Aorta (tissue), 5 donors: Measurements from ENCODE around the gene DNAI7. TPM values are rescaled to one million over a fixed set of nuclear protein-coding genes. Genes with fewer than 3 reads are reported as not detected.

Experiments used
- ATAC-seq: fragments of 200-7000 bp; cut with Tn5 transposase; one replicate; pipeline ENCODE4 v1.9.1; 2022; ENCODE audit warnings: moderate library complexity; ENCODE audit not compliant: low FRiP score
- DNase-seq, 2 donors: peaks; one replicate each; pipeline ENCODE4 v3.0.0-alpha.2; 2020
- H3K27ac ChIP-seq, 2 donors: one replicate each; pipeline ENCODE4 v1.5.1; 2013; ENCODE audit warnings: low read length in 2 of 2, mild to moderate bottlenecking in 2 of 2, moderate library complexity in 2 of 2, control low read depth in 1 of 2, inconsistent platforms in 1 of 2, low read depth in 1 of 2
- H3K27me3 ChIP-seq, 2 donors: one replicate each; pipeline ENCODE4 v1.6.1; 2013; ENCODE audit warnings: control low read depth in 1 of 2, low read length in 1 of 2, mild to moderate bottlenecking in 1 of 2, moderate library complexity in 1 of 2; ENCODE audit not compliant: insufficient read depth in 2 of 2, control insufficient read depth in 1 of 2
- H3K36me3 ChIP-seq, 2 donors: one replicate each; pipeline ENCODE4 v1.6.1; 2013; ENCODE audit warnings: control low read depth in 1 of 2, low read length in 1 of 2, mild to moderate bottlenecking in 1 of 2; ENCODE audit not compliant: insufficient read depth in 2 of 2, control insufficient read depth in 1 of 2
- H3K4me1 ChIP-seq, 2 donors: one replicate each; pipeline ENCODE4 v1.6.1; 2013; ENCODE audit warnings: low read length in 2 of 2, control low read depth in 1 of 2, mild to moderate bottlenecking in 1 of 2, moderate library complexity in 1 of 2; ENCODE audit not compliant: insufficient read depth in 2 of 2, control insufficient read depth in 1 of 2
- H3K4me3 ChIP-seq, 2 donors: one replicate each; pipeline ENCODE4 v1.5.1; 2013; ENCODE audit warnings: low read length in 2 of 2, control low read depth in 1 of 2, mild to moderate bottlenecking in 1 of 2
- H3K9me3 ChIP-seq: one replicate; pipeline ENCODE4 v1.6.1; 2013; ENCODE audit warnings: mild to moderate bottlenecking, low read length; ENCODE audit not compliant: control insufficient read depth
- WGBS, 2 donors: extraction: QIAGEN DNeasy Blood & Tissue Kit; methylation state at CpG; one replicate each; pipeline ENCODE4 v1.1.7; 2013; 5-methylcytosine and 5-hydroxymethylcytosine counted together
- intact Hi-C, 2 donors: fragments of 100-400 bp; cut with DNase I; formaldehyde crosslinking; loops; one replicate each; pipeline versions ENCODE4 v1.14.2 to v1.15.0; 2022
- polyA plus RNA-seq, 2 donors: library from polyadenylated mRNA; stranded (reverse); fragments of 200-250 nt; gene quantifications; one replicate each; pipeline ENCODE4 v1.2.3, GENCODE V29; 2013
- total RNA-seq, 2 donors: library from RNA; stranded (reverse); fragmentation: NEBNext Ultra II Directional; extraction: Animal tissue kit (Norgen Biotek cat#: 25700); gene quantifications; one replicate each; pipeline ENCODE4 v1.2.1, GENCODE V29; 2021
- donor health status: healthy with polysubstance abuse.
- donor health status: Bipolar disorder and iron deficiency.
- donor health status: DM: no; HTN: no; CAD: no.
- donor health status: DM: no; HTN: no; CAD: no.
- donor health status: DM: yes; HTN: yes; CAD: no.

Gene DNAI7
- total and polyA plus RNA-seq, 4 donors: 0.24 to 1.2 (median 0.64) TPM; not detected in 1

GRCh38 chr12:25102402-25102801, 92.6 kb downstream of the DNAI7 start:
- no peak for ATAC-seq
- no peaks in the 10 kb centered on the region for H3K9me3 ChIP-seq
- no peaks in the 10 kb centered on the region for H3K27me3 ChIP-seq
- WGBS, 2 donors: 62 to 85% methylated on average over 4 of the region's 4 CpGs
- no peaks in the 10 kb centered on the region for H3K4me1 ChIP-seq
- H3K4me3 ChIP-seq: no peak overlapping the region
- no peak overlapping the region for H3K27ac ChIP-seq
- intact Hi-C loops: no loop called here
- no peak for DNase-seq
- H3K36me3 ChIP-seq: no peaks in the 10 kb centered on the region

GRCh38 chr12:25101092-25101445, 93.9 kb downstream of the DNAI7 start:
- 75 to 82% methylated on average over 4 of the region's 4 CpGs for WGBS, 2 donors
- Histone ChIP-seq H3K36me3 (no peaks in the 10 kb centered on the region), H3K4me3 (no peak overlapping the region), H3K27me3 (no peaks in the 10 kb centered on the region), H3K4me1 (no peaks in the 10 kb centered on the region), H3K27ac (no peak overlapping the region), H3K9me3 (no peaks in the 10 kb centered on the region)
- intact Hi-C loops: no loop called here
- DNase-seq (no peak), ATAC-seq (no peak)

DNA sequence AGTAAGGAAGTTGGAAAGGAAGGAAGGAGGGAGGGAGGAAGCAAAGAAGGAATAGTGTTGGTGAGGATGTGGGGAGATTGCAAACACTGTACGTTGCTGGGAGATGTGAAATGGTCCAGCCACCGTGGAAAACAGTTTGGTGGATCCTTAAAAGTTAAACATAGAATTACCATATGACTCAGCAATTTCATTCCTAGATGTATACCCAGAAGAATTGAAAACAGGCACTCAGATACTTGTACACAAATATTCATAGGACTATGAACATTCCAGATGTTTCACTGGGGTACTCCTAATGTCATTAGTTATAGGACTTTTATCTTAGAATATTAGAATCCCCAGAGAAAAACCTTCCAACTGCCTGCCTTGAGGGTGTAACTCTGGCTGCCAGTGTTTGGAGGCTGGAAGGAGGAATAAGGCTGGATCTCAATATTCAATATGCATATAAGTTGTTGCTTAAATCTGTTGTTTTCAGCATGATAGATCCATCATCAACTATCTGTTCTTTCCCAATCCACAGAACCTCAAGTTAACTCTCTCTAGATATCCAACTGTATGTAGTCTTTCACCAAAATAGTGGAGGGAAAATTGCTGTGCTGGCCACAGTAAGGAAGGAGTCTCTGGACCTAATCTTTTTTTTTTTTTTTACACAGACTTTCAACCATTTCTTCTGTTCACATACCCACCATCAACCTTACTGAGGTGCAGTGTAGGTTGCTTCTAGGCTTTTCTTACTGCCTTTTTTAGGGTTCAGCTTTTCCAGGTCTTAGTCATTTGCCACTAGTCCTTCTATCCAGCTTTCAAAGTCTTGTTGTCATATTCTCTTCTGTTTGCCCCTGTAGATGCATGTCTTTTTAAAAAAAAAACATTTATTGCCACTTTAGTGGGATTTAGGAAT, 94.5 kb downstream of the DNAI7 start:
- Histone ChIP-seq H3K9me3 (no peaks in the 10 kb centered on the region), H3K4me3 (no peak overlapping the region), H3K4me1 (no peaks in the 10 kb centered on the region), H3K27ac (no peak overlapping the region), H3K27me3 (no peaks in the 10 kb centered on the region), H3K36me3 (no peaks in the 10 kb centered on the region)
- DNase-seq (no peak), ATAC-seq (no peak)
- WGBS, 2 donors: 63 to 73% methylated on average over 2 of the region's 2 CpGs
- intact Hi-C loops: no loop called here

DNA sequence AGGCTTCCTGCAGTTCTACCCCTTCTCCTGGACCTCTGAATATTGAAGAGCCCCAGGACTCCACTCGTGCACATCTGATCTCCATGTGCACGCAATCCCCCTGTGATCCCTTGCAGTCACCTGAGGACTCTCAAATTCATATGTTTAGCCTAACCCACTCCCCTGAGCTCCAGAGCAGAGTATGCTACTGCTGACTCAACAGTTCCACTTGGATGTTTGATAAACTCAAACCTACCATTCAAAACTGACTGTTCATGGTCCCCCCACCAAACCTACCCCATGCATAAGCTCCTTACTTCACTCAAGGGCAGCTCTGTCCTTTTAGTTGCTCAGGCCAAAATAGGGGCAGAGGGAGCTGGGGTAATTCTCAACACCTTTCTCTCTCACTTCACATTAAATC, 96.0 kb downstream of the DNAI7 start:
- DNase-seq: no peak
- H3K9me3 ChIP-seq: no peaks in the 10 kb centered on the region
- no peak overlapping the region for H3K4me3 ChIP-seq
- 88 to 89% methylated on average over 2 of the region's 2 CpGs for WGBS, 2 donors
- no peak overlapping the region for H3K27ac ChIP-seq
- H3K27me3 ChIP-seq: no peaks in the 10 kb centered on the region
- no peaks in the 10 kb centered on the region for H3K36me3 ChIP-seq
- no peaks in the 10 kb centered on the region for H3K4me1 ChIP-seq
- no peak for ATAC-seq
- intact Hi-C loops: no loop called here

DNA sequence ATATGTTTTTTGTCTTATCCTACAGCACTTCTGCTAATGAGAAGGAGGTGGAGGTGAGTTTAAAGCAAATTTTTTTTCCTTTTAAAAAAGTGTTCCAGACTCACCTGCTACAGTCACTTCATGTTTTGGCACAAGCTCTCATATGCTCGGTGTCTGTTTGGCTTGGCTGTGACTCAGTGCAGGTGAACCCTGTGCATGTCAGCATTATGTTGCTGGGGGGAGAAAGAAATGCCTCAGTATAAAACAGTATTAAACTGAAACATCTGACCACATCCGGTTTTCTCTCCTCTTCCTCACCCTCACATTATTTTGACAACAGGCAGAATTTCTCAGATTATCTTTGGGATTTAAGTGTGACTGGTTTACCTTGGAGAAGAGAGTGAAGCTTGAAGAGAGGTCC, 105.2 kb downstream of the DNAI7 start:
- WGBS, 2 donors: 39 to 43% methylated on average over 2 of the region's 2 CpGs
- intact Hi-C loops: no loop called here
- ATAC-seq (no peak), DNase-seq (no peak)
- no peaks in the 10 kb centered on the region for H3K27me3 ChIP-seq
- no peaks in the 10 kb centered on the region for H3K9me3 ChIP-seq
- no peaks in the 10 kb centered on the region for H3K36me3 ChIP-seq
- no peak overlapping the region for H3K27ac ChIP-seq
- no peak overlapping the region for H3K4me3 ChIP-seq
- no peaks in the 10 kb centered on the region for H3K4me1 ChIP-seq

- Histone ChIP-seq H3K9me3 (no peaks in the 10 kb centered on the region), H3K4me3 (no peak overlapping the region), H3K4me1 (no peaks in the 10 kb centered on the region), H3K27ac (no peak overlapping the region), H3K36me3 (no peaks in the 10 kb centered on the region), H3K27me3 (no peaks in the 10 kb centered on the region)
- intact Hi-C loops: no loop called here
- no peak for ATAC-seq
- WGBS, 2 donors: 84 to 85% methylated on average over 10 of the region's 10 CpGs
- DNase-seq: no peak
Measured at GRCh38 chr12:25087596-25087995, 107.4 kb downstream of the DNAI7 start.

DNA sequence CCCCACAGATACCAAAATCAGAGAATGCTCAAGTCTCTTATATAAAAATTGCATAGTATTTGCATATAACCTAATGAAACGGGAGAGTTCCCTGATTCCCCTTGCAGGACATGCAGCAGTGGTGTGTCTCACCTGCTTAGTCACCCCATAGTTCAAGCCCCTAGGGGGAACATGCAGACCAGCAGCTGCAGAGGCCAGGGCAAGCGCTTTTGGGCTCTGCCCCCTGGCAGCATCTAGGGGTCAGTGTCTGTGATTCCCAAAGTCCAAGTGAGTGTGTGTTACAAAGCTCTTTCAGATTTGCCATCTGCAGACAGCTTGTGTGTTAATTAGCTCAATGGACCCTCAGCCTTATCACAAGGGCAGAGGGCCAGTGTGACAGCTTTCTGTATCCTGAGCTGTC, 110.1 kb downstream of the DNAI7 start:
- H3K9me3 ChIP-seq: no peaks in the 10 kb centered on the region
- intact Hi-C loops: no loop called here
- WGBS, 2 donors: 93 to 98% methylated on average over 2 of the region's 2 CpGs

GRCh38 chr12:25083211-25083610, 111.7 kb downstream of the DNAI7 start:
- no peaks in the 10 kb centered on the region for H3K9me3 ChIP-seq
- H3K27ac ChIP-seq: no peak overlapping the region
- H3K36me3 ChIP-seq: no peaks in the 10 kb centered on the region
- H3K4me1 ChIP-seq: no peaks in the 10 kb centered on the region
- intact Hi-C loops: no loop called here
- H3K27me3 ChIP-seq: no peaks in the 10 kb centered on the region
- H3K4me3 ChIP-seq: no peak overlapping the region
- ATAC-seq (no peak), DNase-seq (no peak)
- 64 to 65% methylated on average over 5 of the region's 5 CpGs for whole genome bisulfite sequencing, 2 donors

More for the DNA sequence above, 110.1 kb downstream of the DNAI7 start:
- Histone ChIP-seq H3K27me3 (no peaks in the 10 kb centered on the region), H3K4me1 (no peaks in the 10 kb centered on the region), H3K36me3 (no peaks in the 10 kb centered on the region), H3K27ac (no peak overlapping the region), H3K4me3 (no peak overlapping the region)
- no peak for DNase-seq
- no peak for ATAC-seq

- 92 to 97% methylated on average over 2 of the region's 2 CpGs for WGBS, 2 donors
- H3K36me3 ChIP-seq: no peaks in the 10 kb centered on the region
- no peak overlapping the region for H3K27ac ChIP-seq
- intact Hi-C loops: no loop called here
- no peak for ATAC-seq
- H3K4me3 ChIP-seq: no peak overlapping the region
- DNase-seq: no peak
- H3K27me3 ChIP-seq: no peaks in the 10 kb centered on the region
- H3K9me3 ChIP-seq: no peaks in the 10 kb centered on the region
- H3K4me1 ChIP-seq: no peaks in the 10 kb centered on the region
Measured at GRCh38 chr12:25082628-25083027, 112.3 kb downstream of the DNAI7 start.
